ENCODE data around the gene WDR87. TPM values are rescaled to one million over a fixed set of nuclear protein-coding genes. Genes with fewer than 3 reads are reported as not detected.
A peak's percentile ranks its signal among the peaks of the same experiment; 100 is the strongest.

WDR87 gene
- total RNA-seq, 1 donor from 2014 or later, result not detected

DNA sequence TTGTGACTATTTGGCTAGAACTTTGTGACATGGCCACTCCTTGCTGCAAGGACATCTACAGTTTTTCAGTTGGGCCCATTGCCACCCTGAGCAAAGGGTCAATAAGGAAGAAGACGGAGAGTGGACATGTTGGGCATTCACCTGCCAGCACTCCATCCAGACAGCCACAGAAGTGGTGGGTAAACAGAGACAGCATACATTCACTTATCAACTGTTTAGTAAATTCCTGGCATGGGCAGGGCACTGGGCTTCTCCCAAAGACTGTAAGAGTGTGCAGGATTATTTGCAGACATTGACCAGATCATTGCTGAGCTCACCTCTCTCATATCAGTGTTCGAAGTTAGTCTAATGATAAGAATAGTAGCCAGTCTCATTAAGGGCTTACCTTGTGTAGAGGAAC is 29.8 kb upstream of the WDR87 start:
- H3K27me3 ChIP-seq, result no peaks in the 10 kb centered on the region

GRCh38 chr19:37935341-37935740 is 28.9 kb upstream of the WDR87 start:
- Histone ChIP-seq H3K4me2 (no peak overlapping the region), H3K4me1 (peaks cover 41% of the 10 kb centered on the region), H4K20me1 (ENCODE audit: low read depth) (peaks cover 4% of the 10 kb centered on the region), H2AFZ (replicated peaks) (no peak overlapping the region), H3K36me3 (no peaks in the 10 kb centered on the region), H3K9ac (no peak overlapping the region), H3K27ac (no peak overlapping the region), H3F3A (ENCODE audit: low read depth) (peaks cover 34% of the 10 kb centered on the region), H3K27me3 (no peaks in the 10 kb centered on the region), H3K79me2 (ENCODE audit: low read depth) (peaks cover 92% of the 10 kb centered on the region), H3K4me3 (no peak overlapping the region), H3K9me3 (ENCODE audit: low read depth) (no peaks in the 10 kb centered on the region)
- TF ChIP-seq, protein P1, sequence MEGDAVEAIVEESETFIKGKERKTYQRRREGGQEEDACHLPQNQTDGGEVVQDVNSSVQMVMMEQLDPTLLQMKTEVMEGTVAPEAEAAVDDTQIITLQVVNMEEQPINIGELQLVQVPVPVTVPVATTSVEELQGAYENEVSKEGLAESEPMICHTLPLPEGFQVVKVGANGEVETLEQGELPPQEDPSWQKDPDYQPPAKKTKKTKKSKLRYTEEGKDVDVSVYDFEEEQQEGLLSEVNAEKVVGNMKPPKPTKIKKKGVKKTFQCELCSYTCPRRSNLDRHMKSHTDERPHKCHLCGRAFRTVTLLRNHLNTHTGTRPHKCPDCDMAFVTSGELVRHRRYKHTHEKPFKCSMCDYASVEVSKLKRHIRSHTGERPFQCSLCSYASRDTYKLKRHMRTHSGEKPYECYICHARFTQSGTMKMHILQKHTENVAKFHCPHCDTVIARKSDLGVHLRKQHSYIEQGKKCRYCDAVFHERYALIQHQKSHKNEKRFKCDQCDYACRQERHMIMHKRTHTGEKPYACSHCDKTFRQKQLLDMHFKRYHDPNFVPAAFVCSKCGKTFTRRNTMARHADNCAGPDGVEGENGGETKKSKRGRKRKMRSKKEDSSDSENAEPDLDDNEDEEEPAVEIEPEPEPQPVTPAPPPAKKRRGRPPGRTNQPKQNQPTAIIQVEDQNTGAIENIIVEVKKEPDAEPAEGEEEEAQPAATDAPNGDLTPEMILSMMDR (IDR thresholded peaks at IDR 0.05), result no peak
- no peak for TF ChIP-seq EZH2 (IDR thresholded peaks at IDR 0.05)
- TF ChIP-seq EZH2phosphoT487 (IDR thresholded peaks at IDR 0.05), result no peak
- Mint-ChIP-seq H3K4me1 (peaks cover 38% of the 10 kb centered on the region), H3K27ac (no peak overlapping the region), H3K27me3 (ENCODE audit: insufficient read depth, low read depth) (no peaks in the 10 kb centered on the region), H3K36me3 (peaks cover 17% of the 10 kb centered on the region), H3K4me3 (no peak overlapping the region), H3K9me3 (peaks cover 18% of the 10 kb centered on the region)
- no peak for DNase-seq (ENCODE audit: low spot score)

More for the DNA sequence above, 29.8 kb upstream of the WDR87 start:
- peaks cover 26% of the 10 kb centered on the region for H3F3A ChIP-seq (ENCODE audit: low read depth)
- Mint-ChIP-seq H3K4me3 (no peak overlapping the region), H3K27ac (no peak overlapping the region), H3K36me3 (peaks cover 17% of the 10 kb centered on the region), H3K27me3 (ENCODE audit: insufficient read depth, low read depth) (no peaks in the 10 kb centered on the region), H3K9me3 (peaks cover 18% of the 10 kb centered on the region), H3K4me1 (peaks cover 37% of the 10 kb centered on the region)
- H3K27ac ChIP-seq, result no peak overlapping the region
- peaks cover 4% of the 10 kb centered on the region for H4K20me1 ChIP-seq (ENCODE audit: low read depth)
- H2AFZ ChIP-seq (replicated peaks), result no peak overlapping the region
- H3K9ac ChIP-seq, result no peak overlapping the region
- H3K79me2 ChIP-seq (ENCODE audit: low read depth), result peaks cover 92% of the 10 kb centered on the region
- H3K36me3 ChIP-seq, result no peaks in the 10 kb centered on the region
- no peak overlapping the region for H3K4me2 ChIP-seq
- H3K4me1 ChIP-seq, result peaks cover 45% of the 10 kb centered on the region
- H3K9me3 ChIP-seq (ENCODE audit: low read depth), result no peaks in the 10 kb centered on the region
- TF ChIP-seq, protein P1 (IDR thresholded peaks at IDR 0.05), result no peak
- TF ChIP-seq EZH2phosphoT487 (IDR thresholded peaks at IDR 0.05) (no peak), EZH2 (IDR thresholded peaks at IDR 0.05) (no peak)
- no peak overlapping the region for H3K4me3 ChIP-seq
- no peak for DNase-seq (ENCODE audit: low spot score)

GRCh38 chr19:37933937-37934358 is 27.6 kb upstream of the WDR87 start:
- peaks cover 44% of the 10 kb centered on the region for H3F3A ChIP-seq (ENCODE audit: low read depth)
- no peak overlapping the region for H3K27ac ChIP-seq
- no peak overlapping the region for H3K4me3 ChIP-seq
- Mint-ChIP-seq H3K27ac (peak overlapping the region; percentile 57), H3K36me3 (peaks cover 15% of the 10 kb centered on the region), H3K4me3 (peak overlapping the region; percentile 33), H3K4me1 (peaks cover 47% of the 10 kb centered on the region), H3K9me3 (peaks cover 16% of the 10 kb centered on the region), H3K27me3 (ENCODE audit: insufficient read depth, low read depth) (no peaks in the 10 kb centered on the region)
- peaks cover 46% of the 10 kb centered on the region for H3K4me1 ChIP-seq
- peaks cover 13% of the 10 kb centered on the region for H4K20me1 ChIP-seq (ENCODE audit: low read depth)
- H3K79me2 ChIP-seq (ENCODE audit: low read depth), result peaks cover 92% of the 10 kb centered on the region
- no peak for DNase-seq (ENCODE audit: low spot score)
- no peaks in the 10 kb centered on the region for H3K9me3 ChIP-seq (ENCODE audit: low read depth)
- no peaks in the 10 kb centered on the region for H3K36me3 ChIP-seq
- H3K4me2 ChIP-seq, result peak overlapping the region; percentile 74
- TF ChIP-seq EZH2phosphoT487 (IDR thresholded peaks at IDR 0.05), result no peak
- H2AFZ ChIP-seq (replicated peaks), result no peak overlapping the region
- no peak overlapping the region for H3K9ac ChIP-seq
- no peaks in the 10 kb centered on the region for H3K27me3 ChIP-seq

Measured in neural progenitor cell (in vitro differentiated cells).